ENCODE measurements around the gene ICAM1.
A peak's percentile ranks its signal among the peaks of the same experiment; 100 is the strongest.

GRCh38 chr19:10289167-10289835, 18.4 kb downstream of the ICAM1 start:
- no peak for TF ChIP-seq ZNF343 (CRISPR knock-in tag; IDR thresholded peaks at IDR 0.05)
- peak; percentile 86 for TF ChIP-seq MAX (IDR thresholded peaks at IDR 0.05)
- TF ChIP-seq ZNF282 (IDR thresholded peaks at IDR 0.05; ENCODE audit: partially characterized antibody) = no peak
- no peak for TF ChIP-seq USF2 (IDR thresholded peaks at IDR 0.05; ENCODE audit: low read depth, low read length)
- peak; percentile 69; the same call in 1 of the 2 replicates for TF ChIP-seq USF2 (CRISPR knock-in tag; IDR thresholded peaks at IDR 0.05; ENCODE audit: borderline replicate concordance)
- TF ChIP-seq CEBPG (CRISPR knock-in tag; IDR thresholded peaks at IDR 0.05) = no peak
- peak; percentile 37; the same call in 1 of the 2 replicates for TF ChIP-seq MNT (IDR thresholded peaks at IDR 0.05)
- no peak for TF ChIP-seq NFATC3 (CRISPR knock-in tag; IDR thresholded peaks at IDR 0.05)
- no peak for TF ChIP-seq CENPX (CRISPR knock-in tag; IDR thresholded peaks at IDR 0.05)
- TF ChIP-seq RBM39 (IDR thresholded peaks at IDR 0.05; ENCODE audit: low read depth, low read length, poor library complexity, severe bottlenecking) = no peak
- TF ChIP-seq SETDB1 (CRISPR knock-in tag; IDR thresholded peaks at IDR 0.05; ENCODE audit: borderline replicate concordance) = no peak
- TF ChIP-seq E2F1 (CRISPR knock-in tag; IDR thresholded peaks at IDR 0.05) = no peak
- no peak for TF ChIP-seq TAF1 (CRISPR knock-in tag; IDR thresholded peaks at IDR 0.05)
- no peak for TF ChIP-seq PBX2 (CRISPR knock-in tag; IDR thresholded peaks at IDR 0.05)
- TF ChIP-seq POLR2AphosphoS5 (IDR thresholded peaks at IDR 0.05; ENCODE audit: low read depth, low read length) = no peak

Data from HepG2 (cell line).